ENCODE results near the gene PDCD1. TPM values are rescaled to one million over a fixed set of nuclear protein-coding genes. Genes with fewer than 3 reads are reported as not detected.

PDCD1 gene
- total and polyA plus RNA-seq, 2 of the 13 experiments (the other 11 are each of a cell fraction or from before 2014, with no cell fraction given) = 0.04 TPM; not detected in 1

GRCh38 chr2:241808721-241809382 lies 49.8 kb downstream of the PDCD1 start, which contains the start of gene NEU4 (continued):
- TF ChIP-seq ZNF800 (CRISPR knock-in tag; IDR thresholded peaks at IDR 0.05) (peak; percentile 93), ZBTB2 (CRISPR knock-in tag; IDR thresholded peaks at IDR 0.05; ENCODE audit: low read depth) (no peak), ZNF460 (CRISPR knock-in tag; IDR thresholded peaks at IDR 0.05; ENCODE audit: borderline replicate concordance) (peak; percentile 40; the same call in 1 of the 2 replicates), TFE3 (CRISPR knock-in tag; IDR thresholded peaks at IDR 0.05) (peak; percentile 76; the same call in 1 of the 2 replicates), ZSCAN25 (CRISPR knock-in tag; IDR thresholded peaks at IDR 0.05) (peak; percentile 90), XRCC5 (optimal IDR thresholded peaks at IDR 0.05; ENCODE audit: low read length) (peak; percentile 91), ZNF18 (CRISPR knock-in tag; IDR thresholded peaks at IDR 0.05; ENCODE audit: insufficient replicate concordance) (peak; percentile 84), ZNF816 (CRISPR knock-in tag; IDR thresholded peaks at IDR 0.05; ENCODE audit: borderline replicate concordance) (peak; percentile 63; the same call in 1 of the 2 replicates), HINFP (CRISPR knock-in tag; IDR thresholded peaks at IDR 0.05; ENCODE audit: low read depth) (peak; percentile 63), TCF7 (IDR thresholded peaks at IDR 0.05; ENCODE audit: low read depth) (no peak), ZBTB3 (CRISPR knock-in tag; IDR thresholded peaks at IDR 0.05; ENCODE audit: borderline replicate concordance, low read depth) (0 out of 2 replicates have a peak, but pooled peaks have one; percentile 53), HOXA9 (CRISPR knock-in tag; IDR thresholded peaks at IDR 0.05; ENCODE audit: borderline replicate concordance) (no peak), NFYC (CRISPR knock-in tag; IDR thresholded peaks at IDR 0.05) (no peak), KLF11 (CRISPR knock-in tag; IDR thresholded peaks at IDR 0.05) (peak; percentile 60; the same call in 1 of the 2 replicates), PAX8 (CRISPR knock-in tag; IDR thresholded peaks at IDR 0.05; ENCODE audit: borderline replicate concordance) (0 out of 2 replicates have a peak, but pooled peaks have one; percentile 61), ZNF619 (CRISPR knock-in tag; IDR thresholded peaks at IDR 0.05) (no peak; the same call in 1 of the 2 replicates), ZNF496 (CRISPR knock-in tag; IDR thresholded peaks at IDR 0.05; ENCODE audit: insufficient replicate concordance) (no peak), MTA3 (CRISPR knock-in tag; IDR thresholded peaks at IDR 0.05) (no peak), ZBTB34 (CRISPR knock-in tag; IDR thresholded peaks at IDR 0.05) (peak; percentile 68; the same call in 1 of the 2 replicates)
